Osteocyte (in vitro differentiated cells): ENCODE results near the gene SNIP1. TPM values are rescaled to one million over a fixed set of nuclear protein-coding genes. Genes with fewer than 3 reads are reported as not detected.

Experiments used
- DNase-seq: peaks from one replicate; pipeline ENCODE4 v3.0.0; 2021; ENCODE audit warnings: mixed read lengths; ENCODE audit not compliant: unreplicated experiment; ENCODE audit errors: extremely low spot score
- H3K27ac Mint-ChIP-seq: one replicate; pipeline ENCODE4 v1.8.0; 2021; ENCODE audit warnings: mild to moderate bottlenecking, mixed read lengths; ENCODE audit not compliant: unreplicated experiment
- H3K27me3 Mint-ChIP-seq: one replicate; pipeline ENCODE4 v1.8.0; 2021; ENCODE audit warnings: mixed read lengths; ENCODE audit not compliant: unreplicated experiment
- H3K36me3 Mint-ChIP-seq: one replicate; pipeline ENCODE4 v1.8.0; 2021; ENCODE audit warnings: mixed read lengths; ENCODE audit not compliant: unreplicated experiment
- H3K4me1 Mint-ChIP-seq: one replicate; pipeline ENCODE4 v1.8.0; 2021; ENCODE audit warnings: mixed read lengths; ENCODE audit not compliant: unreplicated experiment
- H3K4me3 Mint-ChIP-seq: one replicate; pipeline ENCODE4 v1.8.0; 2021; ENCODE audit warnings: mild to moderate bottlenecking, moderate library complexity, mixed read lengths; ENCODE audit not compliant: unreplicated experiment
- H3K9me3 Mint-ChIP-seq: one replicate; pipeline ENCODE4 v1.8.0; 2021; ENCODE audit warnings: mixed read lengths; ENCODE audit not compliant: unreplicated experiment
- microRNA-seq: library from miRNA; unstranded; fragments of <30 nt; microRNA quantifications from one replicate; pipeline ENCODE4 v1.1.0, GENCODE V29; 2020; ENCODE audit not compliant: unreplicated experiment
- total RNA-seq: library from RNA; stranded (reverse); gene quantifications from 2 replicates; pipeline ENCODE4 v1.2.1, GENCODE V29; 2021
- TF ChIP-seq, protein P1 (sequence below): fragments of 200-600 bp; sonication (generic); IDR thresholded peaks from 2 replicates; pipeline ENCODE4 v1.5.0; 2021; ENCODE audit warnings: antibody characterized with exemption, mild to moderate bottlenecking, moderate library complexity

The SNIP1 gene
- total RNA-seq, 1 donor from 2014 or later = 22.4 TPM

DNA sequence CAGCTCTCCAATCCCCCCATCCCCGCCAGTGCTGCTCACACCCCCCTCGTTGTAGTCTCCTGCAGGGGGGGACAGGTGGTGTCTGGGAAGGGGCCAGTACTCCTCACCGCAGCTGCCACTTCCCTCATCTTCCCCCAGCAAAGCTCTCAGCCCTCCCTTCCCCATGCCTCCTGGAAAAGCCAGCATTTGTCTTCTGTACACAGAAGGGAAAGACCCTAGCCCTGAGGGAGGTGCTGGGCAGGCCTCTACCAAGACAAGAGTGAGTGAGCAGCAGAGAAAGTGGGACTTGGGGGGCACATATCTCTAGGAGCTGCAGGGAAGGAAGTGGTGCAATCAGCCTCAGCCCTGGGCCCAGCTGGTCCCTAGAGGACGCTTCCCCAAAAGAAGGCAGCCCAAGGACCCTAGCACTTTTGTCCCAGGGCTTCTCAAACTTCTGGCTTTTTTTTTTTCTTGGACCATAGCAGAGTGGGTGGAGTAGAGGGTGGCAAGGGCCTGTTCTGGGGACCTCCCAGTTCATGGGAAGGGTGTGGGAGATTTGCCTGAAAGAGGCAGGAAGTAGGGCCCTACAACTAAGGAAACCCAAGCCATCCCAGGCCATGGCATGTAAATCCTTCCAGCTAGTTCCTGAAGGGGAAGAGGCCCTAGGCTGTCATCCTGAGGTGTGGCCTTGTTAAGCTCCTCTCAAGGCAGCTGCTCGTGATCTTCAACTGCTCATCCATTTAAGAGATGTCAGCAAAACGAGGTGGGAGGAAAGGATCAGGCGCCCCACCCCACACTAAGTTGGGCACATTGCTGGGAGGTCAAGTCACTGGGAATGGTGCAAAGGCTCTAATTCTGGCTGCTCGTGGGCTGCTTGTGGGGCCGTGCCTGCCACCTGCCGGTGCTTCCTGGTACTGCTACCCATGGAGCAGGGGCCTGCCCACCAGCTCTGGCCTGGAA, 67.1 kb downstream of the SNIP1 start:
- TF ChIP-seq, protein P1, sequence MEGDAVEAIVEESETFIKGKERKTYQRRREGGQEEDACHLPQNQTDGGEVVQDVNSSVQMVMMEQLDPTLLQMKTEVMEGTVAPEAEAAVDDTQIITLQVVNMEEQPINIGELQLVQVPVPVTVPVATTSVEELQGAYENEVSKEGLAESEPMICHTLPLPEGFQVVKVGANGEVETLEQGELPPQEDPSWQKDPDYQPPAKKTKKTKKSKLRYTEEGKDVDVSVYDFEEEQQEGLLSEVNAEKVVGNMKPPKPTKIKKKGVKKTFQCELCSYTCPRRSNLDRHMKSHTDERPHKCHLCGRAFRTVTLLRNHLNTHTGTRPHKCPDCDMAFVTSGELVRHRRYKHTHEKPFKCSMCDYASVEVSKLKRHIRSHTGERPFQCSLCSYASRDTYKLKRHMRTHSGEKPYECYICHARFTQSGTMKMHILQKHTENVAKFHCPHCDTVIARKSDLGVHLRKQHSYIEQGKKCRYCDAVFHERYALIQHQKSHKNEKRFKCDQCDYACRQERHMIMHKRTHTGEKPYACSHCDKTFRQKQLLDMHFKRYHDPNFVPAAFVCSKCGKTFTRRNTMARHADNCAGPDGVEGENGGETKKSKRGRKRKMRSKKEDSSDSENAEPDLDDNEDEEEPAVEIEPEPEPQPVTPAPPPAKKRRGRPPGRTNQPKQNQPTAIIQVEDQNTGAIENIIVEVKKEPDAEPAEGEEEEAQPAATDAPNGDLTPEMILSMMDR = peak; percentile 96
- peaks cover 19% of the 10 kb centered on the region for H3K36me3 Mint-ChIP-seq
- no peaks in the 10 kb centered on the region for H3K9me3 Mint-ChIP-seq
- H3K27ac Mint-ChIP-seq = peak overlapping the region; percentile 57
- H3K4me1 Mint-ChIP-seq = peaks cover 11% of the 10 kb centered on the region
- no peak overlapping the region for H3K4me3 Mint-ChIP-seq
- H3K27me3 Mint-ChIP-seq = no peaks in the 10 kb centered on the region
- peak; percentile 94 for DNase-seq

DNA sequence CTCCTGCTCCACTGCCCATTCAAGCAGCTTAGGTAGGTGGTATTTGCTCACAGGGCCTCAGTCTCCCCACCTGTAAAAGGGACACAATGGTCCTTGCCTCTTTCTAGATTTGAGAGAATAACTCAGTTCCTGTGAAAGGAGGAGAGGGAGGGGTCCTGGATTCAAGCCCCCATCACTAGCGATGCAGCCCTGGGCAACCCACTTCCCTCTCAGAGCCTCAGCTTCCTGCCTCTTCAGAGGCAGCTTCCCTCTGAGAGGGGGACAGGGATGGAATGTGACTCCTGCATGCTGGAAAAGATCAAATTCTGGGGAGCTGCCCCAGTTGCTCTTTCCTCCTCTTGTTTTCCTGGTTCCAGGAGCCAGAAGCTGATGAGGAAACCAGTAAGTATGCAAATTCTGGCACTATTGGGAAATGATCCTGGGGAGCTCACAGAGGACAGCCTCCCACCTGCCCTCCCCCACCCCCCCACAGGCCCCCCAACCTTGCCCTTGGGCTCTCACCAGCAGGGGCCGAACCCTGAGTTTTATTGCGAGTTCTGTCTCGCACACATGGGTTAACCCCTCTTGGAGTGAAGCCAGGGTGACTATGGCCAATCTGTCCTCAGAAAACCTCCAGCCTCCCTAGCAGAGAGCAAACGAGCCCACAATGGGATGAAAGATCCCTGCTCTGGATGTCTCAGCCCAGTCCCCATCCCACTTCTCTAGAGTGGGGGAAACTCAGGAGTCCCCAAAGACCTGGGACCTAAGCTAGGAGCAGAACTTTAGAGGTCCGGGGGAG, 68.0 kb downstream of the SNIP1 start:
- no peak overlapping the region for H3K4me3 Mint-ChIP-seq
- TF ChIP-seq, protein P1 = no peak
- no peaks in the 10 kb centered on the region for H3K9me3 Mint-ChIP-seq
- no peak for DNase-seq
- peaks cover 11% of the 10 kb centered on the region for H3K4me1 Mint-ChIP-seq
- no peak overlapping the region for H3K27ac Mint-ChIP-seq
- H3K36me3 Mint-ChIP-seq = peaks cover 26% of the 10 kb centered on the region
- no peaks in the 10 kb centered on the region for H3K27me3 Mint-ChIP-seq

Small RNA genes lying within 50 kb of the gene (microRNA-seq; reads per million reads assigned to microRNA genes)
- gene MIR5581 = 2.7 reads per million

Other genes starting within 250 kb of the SNIP1 start
- gene ZC3H12A, start 79.7 kb downstream of the SNIP1 start, total RNA-seq = 7.0 and 11.3 TPM in 2 replicates
- gene MEAF6, start 39.5 kb downstream of the SNIP1 start, total RNA-seq = 62.3 and 62.9 TPM in 2 replicates
- 9.4 and 10.5 TPM in 2 replicates for gene DNALI1, start 2.6 kb upstream of the SNIP1 start, total RNA-seq
- 49.2 and 52.3 TPM in 2 replicates for gene GNL2, start 41.6 kb upstream of the SNIP1 start, total RNA-seq
- not detected in 2 replicates for gene RSPO1, start 80.6 kb upstream of the SNIP1 start, total RNA-seq
- 7.6 and 7.7 TPM in 2 replicates for gene CDCA8, start 138.2 kb upstream of the SNIP1 start, total RNA-seq
- not detected in 2 replicates for gene EPHA10, start 210.8 kb upstream of the SNIP1 start, total RNA-seq
- 5.2 TPM in 2 replicates for gene MANEAL, start 239.6 kb upstream of the SNIP1 start, total RNA-seq